Measurements from ENCODE around the gene RAPGEF2.
"Not testable (repeated sequence)": the region's sequence is repeated elsewhere in the genome, so short reads cannot be mapped to it uniquely, and the experiment has no call there.

The RAPGEF2 gene, protein sequence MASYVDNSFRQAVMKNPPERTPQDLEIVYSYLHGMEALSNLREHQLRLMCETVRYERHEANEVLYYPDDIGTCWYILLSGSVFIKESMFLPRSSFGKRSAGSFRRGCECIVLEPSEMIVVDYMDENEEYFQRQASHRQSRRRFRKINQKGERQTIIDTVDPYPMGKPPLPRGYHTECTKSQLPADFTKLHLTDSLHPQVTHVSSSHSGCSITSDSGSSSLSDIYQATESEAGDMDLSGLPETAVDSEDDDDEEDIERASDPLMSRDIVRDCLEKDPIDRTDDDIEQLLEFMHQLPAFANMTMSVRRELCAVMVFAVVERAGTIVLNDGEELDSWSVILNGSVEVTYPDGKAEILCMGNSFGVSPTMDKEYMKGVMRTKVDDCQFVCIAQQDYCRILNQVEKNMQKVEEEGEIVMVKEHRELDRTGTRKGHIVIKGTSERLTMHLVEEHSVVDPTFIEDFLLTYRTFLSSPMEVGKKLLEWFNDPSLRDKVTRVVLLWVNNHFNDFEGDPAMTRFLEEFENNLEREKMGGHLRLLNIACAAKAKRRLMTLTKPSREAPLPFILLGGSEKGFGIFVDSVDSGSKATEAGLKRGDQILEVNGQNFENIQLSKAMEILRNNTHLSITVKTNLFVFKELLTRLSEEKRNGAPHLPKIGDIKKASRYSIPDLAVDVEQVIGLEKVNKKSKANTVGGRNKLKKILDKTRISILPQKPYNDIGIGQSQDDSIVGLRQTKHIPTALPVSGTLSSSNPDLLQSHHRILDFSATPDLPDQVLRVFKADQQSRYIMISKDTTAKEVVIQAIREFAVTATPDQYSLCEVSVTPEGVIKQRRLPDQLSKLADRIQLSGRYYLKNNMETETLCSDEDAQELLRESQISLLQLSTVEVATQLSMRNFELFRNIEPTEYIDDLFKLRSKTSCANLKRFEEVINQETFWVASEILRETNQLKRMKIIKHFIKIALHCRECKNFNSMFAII (N-terminal part only)

DNA sequence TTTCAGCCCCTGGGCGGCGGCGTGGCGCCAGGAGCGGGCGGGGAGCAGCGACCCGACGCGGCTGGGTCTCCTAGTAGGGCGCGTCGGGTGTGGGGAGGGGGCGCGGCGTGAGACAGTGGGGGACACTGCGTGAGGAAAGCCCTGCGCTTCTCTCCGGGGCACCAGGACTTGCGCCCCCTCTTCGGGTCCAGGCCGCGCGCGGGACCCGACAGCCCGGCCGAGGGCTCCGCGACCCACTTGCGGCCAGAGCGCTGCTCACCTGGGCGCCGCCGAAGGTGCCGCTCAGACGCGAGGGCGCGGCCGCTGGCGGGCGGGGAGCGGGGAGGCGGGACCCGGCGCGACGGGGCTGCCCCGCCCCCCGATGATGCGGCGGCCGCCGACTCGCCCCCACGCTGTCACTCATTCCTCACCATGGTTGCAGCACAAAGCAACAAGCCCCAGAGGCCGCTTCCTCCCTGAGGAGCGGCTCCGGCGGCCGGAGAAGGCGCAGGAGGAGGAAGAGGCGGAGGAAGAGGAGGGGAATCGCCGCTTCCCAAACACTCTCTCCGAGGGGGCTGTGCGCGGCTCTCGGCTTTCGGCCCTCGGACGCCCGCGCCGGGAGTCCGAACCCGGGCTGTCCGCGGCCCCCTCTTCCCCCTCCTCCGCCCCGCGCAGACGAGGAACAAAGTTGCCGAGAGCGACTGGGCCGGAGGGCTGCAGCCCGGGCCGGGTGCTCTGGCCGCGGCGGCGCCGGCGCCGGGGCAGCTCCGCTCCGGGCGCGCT, at the start of gene RAPGEF2:
Gene RAPGEF2 (plus strand): TSS at position 458 of the 762 bp plus-strand sequence. CDS start 1,084 bp downstream, outside the sequence.
- Histone ChIP-seq H3K4me1 (ENCODE audit: control insufficient read depth, insufficient read depth, low read length, unreplicated experiment) (peaks cover 22% of the 10 kb centered on the region), H2AFZ (ENCODE audit: low read length, unreplicated experiment) (peak within 1 kb of the TSS; percentile 59), H3K27ac (ENCODE audit: low read depth, low read length) (peak within 1 kb of the TSS; percentile 63; the same call in 1 of the 2 replicates), H3K36me3 (ENCODE audit: insufficient read depth, low read length) (no peaks in the 10 kb centered on the region), H3K4me3 (ENCODE audit: low read depth, low read length) (peak within 1 kb of the TSS; percentile 81), H3K79me2 (ENCODE audit: control insufficient read depth, insufficient read depth, low read length, unreplicated experiment) (peaks cover 38% of the 10 kb centered on the region), H3K27me3 (ENCODE audit: insufficient read depth, low read length) (peaks cover 16% of the 10 kb centered on the region)

DNA sequence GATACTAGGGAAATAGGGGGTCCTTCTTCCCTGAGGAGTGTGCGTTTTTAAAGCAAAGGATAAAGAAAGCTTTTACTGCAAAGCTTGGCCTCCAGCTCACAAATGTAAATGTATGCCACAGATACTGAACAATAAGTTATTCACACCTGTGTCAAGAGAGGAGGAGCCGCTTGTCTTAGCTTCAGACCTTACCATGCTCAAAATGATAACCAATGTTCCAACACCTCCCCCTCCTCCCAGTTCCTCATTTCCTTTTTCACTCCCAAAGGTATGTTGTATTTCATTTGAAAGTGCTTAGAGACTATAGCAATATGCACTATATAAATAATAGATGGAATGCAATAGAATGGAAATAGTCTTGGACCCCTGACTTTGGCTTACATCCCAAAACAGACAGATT, 47.0 kb upstream of the RAPGEF2 start:
- Histone ChIP-seq H3K4me3 (ENCODE audit: low read depth, low read length) (no peak overlapping the region), H3K27ac (ENCODE audit: low read depth, low read length) (no peak overlapping the region), H3K79me2 (ENCODE audit: control insufficient read depth, insufficient read depth, low read length, unreplicated experiment) (no peaks in the 10 kb centered on the region), H3K27me3 (ENCODE audit: insufficient read depth, low read length) (no peaks in the 10 kb centered on the region), H2AFZ (ENCODE audit: low read length, unreplicated experiment) (no peak overlapping the region), H3K36me3 (ENCODE audit: insufficient read depth, low read length) (no peaks in the 10 kb centered on the region), H3K4me1 (ENCODE audit: control insufficient read depth, insufficient read depth, low read length, unreplicated experiment) (no peaks in the 10 kb centered on the region)

DNA sequence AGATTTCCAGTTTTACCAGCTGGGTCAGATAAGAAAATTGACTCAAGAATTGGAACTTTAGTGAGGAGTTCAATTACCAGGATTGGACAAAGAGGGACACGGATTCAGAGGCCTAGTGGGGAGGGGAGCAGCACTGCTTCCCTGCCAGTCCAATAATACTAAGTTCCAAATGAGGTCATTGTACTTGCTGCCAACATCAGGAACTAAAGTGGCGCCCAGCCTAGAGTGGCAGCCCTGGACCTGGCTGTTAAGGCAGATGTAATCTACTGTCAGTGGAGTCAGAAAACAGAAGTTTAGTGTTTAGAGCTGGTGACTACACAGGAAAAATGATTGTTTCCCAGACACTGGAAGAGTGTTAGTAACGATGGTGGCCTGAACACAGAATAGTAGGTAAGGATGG, 42.7 kb upstream of the RAPGEF2 start:
- Histone ChIP-seq H3K79me2 (ENCODE audit: control insufficient read depth, insufficient read depth, low read length, unreplicated experiment) (no peaks in the 10 kb centered on the region), H3K27me3 (ENCODE audit: insufficient read depth, low read length) (no peaks in the 10 kb centered on the region), H3K4me1 (ENCODE audit: control insufficient read depth, insufficient read depth, low read length, unreplicated experiment) (no peaks in the 10 kb centered on the region), H3K36me3 (ENCODE audit: insufficient read depth, low read length) (no peaks in the 10 kb centered on the region), H2AFZ (ENCODE audit: low read length, unreplicated experiment) (no peak overlapping the region), H3K27ac (ENCODE audit: low read depth, low read length) (no peak overlapping the region), H3K4me3 (ENCODE audit: low read depth, low read length) (no peak overlapping the region)

DNA sequence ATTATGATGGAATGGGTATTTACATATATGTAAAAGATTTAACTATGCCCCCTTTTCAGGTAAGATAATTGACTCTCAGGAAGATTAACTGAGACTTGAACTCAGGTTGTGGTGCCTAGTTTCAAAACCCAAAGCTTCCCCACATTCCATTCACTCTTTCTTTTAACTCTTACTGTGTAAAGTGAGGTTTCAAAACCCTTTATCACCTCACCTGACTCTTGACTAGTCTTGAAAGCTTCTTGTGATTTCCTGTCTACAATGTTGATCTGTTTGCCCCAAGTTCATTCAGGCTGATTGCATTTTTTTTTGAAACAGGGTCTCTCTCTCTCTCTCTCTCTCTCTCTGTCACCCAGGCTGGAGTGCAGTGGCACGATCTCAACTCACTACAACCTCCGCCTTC, 40.5 kb upstream of the RAPGEF2 start:
- Histone ChIP-seq H3K79me2 (ENCODE audit: control insufficient read depth, insufficient read depth, low read length, unreplicated experiment) (no peaks in the 10 kb centered on the region), H3K4me1 (ENCODE audit: control insufficient read depth, insufficient read depth, low read length, unreplicated experiment) (no peaks in the 10 kb centered on the region), H3K4me3 (ENCODE audit: low read depth, low read length) (no peak overlapping the region), H3K36me3 (ENCODE audit: insufficient read depth, low read length) (no peaks in the 10 kb centered on the region), H3K27ac (ENCODE audit: low read depth, low read length) (no peak overlapping the region), H2AFZ (ENCODE audit: low read length, unreplicated experiment) (no peak overlapping the region), H3K27me3 (ENCODE audit: insufficient read depth, low read length) (no peaks in the 10 kb centered on the region)

DNA sequence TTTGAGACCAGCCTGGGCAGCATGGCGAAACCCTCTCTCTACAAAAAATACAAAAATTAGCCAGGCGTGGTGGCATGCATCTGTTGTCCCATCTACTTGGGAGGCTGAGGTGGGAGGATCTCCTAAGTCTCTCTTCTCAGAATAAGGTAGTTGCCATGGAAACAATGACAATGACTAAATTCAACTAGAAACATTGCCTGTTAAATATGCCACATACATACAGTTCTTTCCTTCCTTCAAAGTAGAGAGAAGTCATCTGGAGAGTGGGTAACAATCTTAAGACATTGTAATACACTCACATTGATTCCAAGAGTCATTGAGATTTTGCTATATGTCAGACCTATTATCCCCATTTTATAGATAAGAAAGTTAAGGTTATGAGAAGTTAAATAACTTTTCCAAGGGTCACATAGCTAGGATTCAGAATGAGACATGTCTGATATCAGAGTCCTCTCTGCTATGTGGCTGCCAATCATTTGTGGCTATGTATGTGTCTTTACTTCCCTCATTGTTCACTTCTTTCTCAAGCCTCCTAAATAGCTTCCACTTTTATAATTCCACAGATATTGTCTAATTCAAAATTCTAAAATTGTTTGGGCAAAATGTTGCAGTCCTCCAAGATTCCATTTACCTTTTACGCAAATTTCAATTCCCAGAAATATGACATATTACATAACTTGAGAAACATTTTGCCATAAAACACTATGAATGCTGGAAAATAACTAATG, 37.2 kb upstream of the RAPGEF2 start:
- Histone ChIP-seq H3K36me3 (ENCODE audit: insufficient read depth, low read length) (no peaks in the 10 kb centered on the region), H3K79me2 (ENCODE audit: control insufficient read depth, insufficient read depth, low read length, unreplicated experiment) (no peaks in the 10 kb centered on the region), H3K4me1 (ENCODE audit: control insufficient read depth, insufficient read depth, low read length, unreplicated experiment) (peaks cover 13% of the 10 kb centered on the region), H3K27me3 (ENCODE audit: insufficient read depth, low read length) (no peaks in the 10 kb centered on the region), H2AFZ (ENCODE audit: low read length, unreplicated experiment) (no peak overlapping the region), H3K27ac (ENCODE audit: low read depth, low read length) (no peak overlapping the region), H3K4me3 (ENCODE audit: low read depth, low read length) (no peak overlapping the region)

DNA sequence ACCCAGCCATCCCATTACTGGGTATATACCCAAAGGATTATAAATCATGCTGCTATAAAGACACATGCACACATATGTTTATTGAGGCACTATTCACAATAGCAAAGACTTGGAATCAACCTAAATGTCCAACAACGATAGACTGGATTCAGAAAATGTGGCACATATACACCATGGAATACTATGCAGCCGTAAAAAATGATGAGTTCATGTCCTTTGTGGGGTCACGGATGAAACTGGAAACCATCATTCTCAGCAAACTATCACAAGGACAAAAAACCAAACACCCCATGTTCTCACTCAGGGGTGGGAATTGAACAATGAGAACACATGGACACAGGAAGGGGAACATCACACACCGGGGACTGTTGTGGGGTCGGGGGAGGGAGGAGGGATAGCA, 34.7 kb upstream of the RAPGEF2 start:
- H3K79me2 ChIP-seq (ENCODE audit: control insufficient read depth, insufficient read depth, low read length, unreplicated experiment); H3K36me3 ChIP-seq (ENCODE audit: insufficient read depth, low read length); H3K27ac ChIP-seq (ENCODE audit: low read depth, low read length); H3K27me3 ChIP-seq (ENCODE audit: insufficient read depth, low read length); H2AFZ ChIP-seq (ENCODE audit: low read length, unreplicated experiment); H3K4me3 ChIP-seq (ENCODE audit: low read depth, low read length): not testable (repeated sequence)
- H3K4me1 ChIP-seq (ENCODE audit: control insufficient read depth, insufficient read depth, low read length, unreplicated experiment), result peaks cover 33% of the 10 kb centered on the region

DNA sequence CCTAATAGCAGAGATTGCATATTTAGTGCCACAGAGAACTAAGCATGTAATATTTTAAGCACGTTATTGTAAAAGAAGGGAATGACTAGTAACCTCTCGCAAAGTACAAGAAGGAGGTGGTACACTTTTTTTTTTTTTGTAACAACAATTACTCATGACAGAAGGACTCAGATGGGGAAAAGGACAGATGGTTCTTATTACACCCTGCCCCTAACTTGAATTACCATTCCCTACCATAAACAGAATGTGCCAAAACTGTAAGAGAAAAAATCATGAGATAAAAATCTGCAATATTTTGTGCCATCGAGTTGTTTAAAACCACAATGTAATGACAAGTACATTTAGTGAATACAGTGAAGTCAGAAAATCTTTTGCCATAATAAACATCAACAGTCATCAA, 33.0 kb upstream of the RAPGEF2 start:
- H3K27ac ChIP-seq (ENCODE audit: low read depth, low read length), result peak overlapping the region; percentile 92

DNA sequence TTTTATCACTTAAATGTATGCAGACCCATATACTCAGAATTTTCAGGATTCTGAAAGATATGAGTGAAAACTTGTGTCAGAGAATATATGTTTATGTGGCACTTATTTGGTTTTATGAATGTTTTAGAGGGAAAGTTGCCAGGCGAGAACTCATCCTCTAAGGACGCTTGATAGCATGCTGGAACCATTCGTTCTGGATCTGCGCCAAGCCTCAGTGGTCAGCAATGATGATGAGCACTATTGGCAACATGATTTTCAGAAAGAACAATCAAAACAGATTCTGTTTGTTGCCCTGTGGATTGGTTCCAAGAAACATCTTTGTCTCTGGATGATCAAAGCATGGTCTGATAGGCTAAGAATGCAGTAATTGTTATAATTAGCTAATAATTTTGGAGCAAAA, 32.1 kb upstream of the RAPGEF2 start:
- H3K27ac ChIP-seq (ENCODE audit: low read depth, low read length), result peak overlapping the region; percentile 92
- peak overlapping the region; percentile 30; the same call in 1 of the 2 replicates for H3K4me3 ChIP-seq (ENCODE audit: low read depth, low read length)
- H2AFZ ChIP-seq (ENCODE audit: low read length, unreplicated experiment), result no peak overlapping the region
- no peaks in the 10 kb centered on the region for H3K36me3 ChIP-seq (ENCODE audit: insufficient read depth, low read length)
- no peaks in the 10 kb centered on the region for H3K79me2 ChIP-seq (ENCODE audit: control insufficient read depth, insufficient read depth, low read length, unreplicated experiment)
- peaks cover 45% of the 10 kb centered on the region for H3K4me1 ChIP-seq (ENCODE audit: control insufficient read depth, insufficient read depth, low read length, unreplicated experiment)
- H3K27me3 ChIP-seq (ENCODE audit: insufficient read depth, low read length), result no peaks in the 10 kb centered on the region

More for the DNA sequence above, 33.0 kb upstream of the RAPGEF2 start:
- H2AFZ ChIP-seq (ENCODE audit: low read length, unreplicated experiment), result no peak overlapping the region
- peaks cover 37% of the 10 kb centered on the region for H3K4me1 ChIP-seq (ENCODE audit: control insufficient read depth, insufficient read depth, low read length, unreplicated experiment)
- H3K36me3 ChIP-seq (ENCODE audit: insufficient read depth, low read length), result no peaks in the 10 kb centered on the region
- peak overlapping the region; percentile 20; the same call in 1 of the 2 replicates for H3K4me3 ChIP-seq (ENCODE audit: low read depth, low read length)
- no peaks in the 10 kb centered on the region for H3K27me3 ChIP-seq (ENCODE audit: insufficient read depth, low read length)
- H3K79me2 ChIP-seq (ENCODE audit: control insufficient read depth, insufficient read depth, low read length, unreplicated experiment), result no peaks in the 10 kb centered on the region

DNA sequence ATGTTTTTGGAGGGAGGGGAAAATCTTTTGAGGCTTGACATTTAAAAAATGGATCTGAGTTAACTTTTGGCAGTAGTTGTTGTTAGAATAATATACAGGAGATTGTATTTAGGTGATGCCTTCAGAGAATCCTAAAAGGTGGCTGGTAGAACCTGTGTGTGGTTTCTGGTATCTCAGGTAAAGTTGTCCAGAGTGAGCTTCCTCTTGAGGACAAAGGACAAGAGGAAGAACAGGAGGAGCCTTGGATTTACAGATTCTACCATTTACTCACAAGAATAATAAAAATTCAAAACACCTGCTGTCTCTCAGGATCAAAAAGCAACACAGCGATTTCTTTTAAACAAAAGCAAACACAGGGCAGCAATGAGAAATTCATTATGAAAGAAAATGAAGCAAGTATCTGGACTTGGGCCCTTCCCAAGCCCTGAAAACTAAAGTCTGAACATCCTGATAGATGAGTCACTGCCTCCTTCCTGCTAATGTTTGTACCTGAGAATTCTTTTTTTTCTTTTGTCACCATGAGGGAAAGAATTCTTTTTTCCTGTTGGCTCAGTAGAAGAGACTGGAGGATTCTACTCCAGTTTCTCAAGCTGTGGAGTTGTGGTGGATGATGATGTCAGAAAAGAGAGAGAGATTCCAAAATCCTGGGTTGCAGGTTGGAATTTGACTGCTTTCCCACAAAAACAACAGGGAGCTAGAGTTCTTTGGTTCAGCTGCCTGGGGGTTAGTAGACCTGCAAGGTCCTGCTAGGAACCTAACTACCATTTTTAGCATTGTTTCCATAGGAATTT, 31.5 kb upstream of the RAPGEF2 start:
- no peaks in the 10 kb centered on the region for H3K79me2 ChIP-seq (ENCODE audit: control insufficient read depth, insufficient read depth, low read length, unreplicated experiment)
- no peaks in the 10 kb centered on the region for H3K27me3 ChIP-seq (ENCODE audit: insufficient read depth, low read length)
- no peaks in the 10 kb centered on the region for H3K36me3 ChIP-seq (ENCODE audit: insufficient read depth, low read length)
- peak overlapping the region; percentile 30; the same call in 1 of the 2 replicates for H3K4me3 ChIP-seq (ENCODE audit: low read depth, low read length)
- peak overlapping the region; percentile 92 for H3K27ac ChIP-seq (ENCODE audit: low read depth, low read length)
- H2AFZ ChIP-seq (ENCODE audit: low read length, unreplicated experiment), result no peak overlapping the region
- peaks cover 51% of the 10 kb centered on the region for H3K4me1 ChIP-seq (ENCODE audit: control insufficient read depth, insufficient read depth, low read length, unreplicated experiment)

Measured in ACC112 (cell line).